PFSK-1 (cell line): ENCODE results near the gene LHX3.

Experiments used
- FOXP2 ChIP-seq: optimal IDR thresholded peaks from 2 replicates; pipeline ENCODE3; 2011; ENCODE audit warnings: borderline replicate concordance, control low read depth, inconsistent platforms; ENCODE audit not compliant: insufficient read depth; ENCODE audit errors: extremely low read length, extremely low read depth
- POLR2AphosphoS5 ChIP-seq: IDR thresholded peaks from 2 replicates; pipeline ENCODE4 v1.6.1; 2012; ENCODE audit warnings: low read depth, mild to moderate bottlenecking, control low read depth, low read length, moderate library complexity
- TF ChIP-seq, protein P1 (sequence below), 2 experiments: IDR thresholded peaks; 2 replicates each; pipeline versions ENCODE4 v1.6.1 to v1.8.0; 2011 to 2012; ENCODE audit warnings: low read depth in 2 of 2, low read length in 2 of 2, control low read depth in 1 of 2, inconsistent platforms in 1 of 2, mild to moderate bottlenecking in 1 of 2, moderate library complexity in 1 of 2; ENCODE audit not compliant: insufficient read depth in 1 of 2

DNA sequence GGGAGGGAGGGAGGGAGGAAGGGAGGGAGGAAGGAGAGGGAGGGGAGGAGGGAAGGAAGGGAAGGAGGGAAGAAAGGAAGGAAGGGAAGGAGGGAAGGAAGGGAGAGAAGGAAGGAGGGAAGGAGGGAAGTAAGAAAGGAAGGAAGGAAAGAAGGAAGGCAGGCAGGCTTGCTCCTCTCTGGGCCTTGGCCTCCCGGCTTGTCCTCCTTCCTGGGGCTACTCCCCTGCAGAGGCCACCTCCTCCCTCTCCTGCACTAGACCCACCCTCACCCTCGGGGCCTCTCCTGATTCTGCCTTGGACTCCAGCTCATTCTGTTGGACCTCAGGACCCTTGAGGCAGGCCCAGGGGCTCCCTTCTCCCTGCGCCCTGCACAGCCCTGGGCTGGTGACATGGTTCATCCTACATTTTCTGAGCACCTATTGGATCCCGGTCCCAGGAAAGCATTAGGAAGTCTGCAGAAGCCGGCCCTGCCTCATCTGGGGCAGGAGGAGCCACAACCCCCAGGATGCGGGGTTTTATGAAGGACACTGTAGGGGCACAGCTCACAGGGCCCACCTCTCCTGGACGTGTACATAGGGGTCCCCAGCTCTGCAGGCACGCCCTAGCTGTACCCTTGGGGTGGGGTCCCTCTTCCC lies 23.0 kb downstream of the LHX3 start:
- TF ChIP-seq, protein P1, sequence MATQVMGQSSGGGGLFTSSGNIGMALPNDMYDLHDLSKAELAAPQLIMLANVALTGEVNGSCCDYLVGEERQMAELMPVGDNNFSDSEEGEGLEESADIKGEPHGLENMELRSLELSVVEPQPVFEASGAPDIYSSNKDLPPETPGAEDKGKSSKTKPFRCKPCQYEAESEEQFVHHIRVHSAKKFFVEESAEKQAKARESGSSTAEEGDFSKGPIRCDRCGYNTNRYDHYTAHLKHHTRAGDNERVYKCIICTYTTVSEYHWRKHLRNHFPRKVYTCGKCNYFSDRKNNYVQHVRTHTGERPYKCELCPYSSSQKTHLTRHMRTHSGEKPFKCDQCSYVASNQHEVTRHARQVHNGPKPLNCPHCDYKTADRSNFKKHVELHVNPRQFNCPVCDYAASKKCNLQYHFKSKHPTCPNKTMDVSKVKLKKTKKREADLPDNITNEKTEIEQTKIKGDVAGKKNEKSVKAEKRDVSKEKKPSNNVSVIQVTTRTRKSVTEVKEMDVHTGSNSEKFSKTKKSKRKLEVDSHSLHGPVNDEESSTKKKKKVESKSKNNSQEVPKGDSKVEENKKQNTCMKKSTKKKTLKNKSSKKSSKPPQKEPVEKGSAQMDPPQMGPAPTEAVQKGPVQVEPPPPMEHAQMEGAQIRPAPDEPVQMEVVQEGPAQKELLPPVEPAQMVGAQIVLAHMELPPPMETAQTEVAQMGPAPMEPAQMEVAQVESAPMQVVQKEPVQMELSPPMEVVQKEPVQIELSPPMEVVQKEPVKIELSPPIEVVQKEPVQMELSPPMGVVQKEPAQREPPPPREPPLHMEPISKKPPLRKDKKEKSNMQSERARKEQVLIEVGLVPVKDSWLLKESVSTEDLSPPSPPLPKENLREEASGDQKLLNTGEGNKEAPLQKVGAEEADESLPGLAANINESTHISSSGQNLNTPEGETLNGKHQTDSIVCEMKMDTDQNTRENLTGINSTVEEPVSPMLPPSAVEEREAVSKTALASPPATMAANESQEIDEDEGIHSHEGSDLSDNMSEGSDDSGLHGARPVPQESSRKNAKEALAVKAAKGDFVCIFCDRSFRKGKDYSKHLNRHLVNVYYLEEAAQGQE (IDR thresholded peaks at IDR 0.05; ENCODE audit: insufficient read depth in 1 of 2, low read depth in 2 of 2, low read length in 2 of 2) = no peak
- no peak for TF ChIP-seq POLR2AphosphoS5
- no peak for TF ChIP-seq FOXP2
